ENCODE results near the gene HTR3A. TPM values are rescaled to one million over a fixed set of nuclear protein-coding genes. Genes with fewer than 3 reads are reported as not detected.

Gene HTR3A
- total and polyA plus RNA-seq, 2 experiments from 2014 or later: 5.8 to 8.1 TPM

GRCh38 chr11:113934761-113935160, 40.1 kb upstream of the HTR3A start:
- H3K36me3 ChIP-seq (ENCODE audit: insufficient read depth): no peaks in the 10 kb centered on the region

More at GRCh38 chr11:113934761-113935160, 40.1 kb upstream of the HTR3A start:
- H3K4me3 ChIP-seq: no peak overlapping the region
- H2AFZ ChIP-seq: no peak overlapping the region
- DNase-seq (ENCODE audit: low spot score) (no peak), ATAC-seq (no peak)
- no peaks in the 10 kb centered on the region for H3K27me3 ChIP-seq (ENCODE audit: insufficient read depth)
- no peaks in the 10 kb centered on the region for H3K36me3 Mint-ChIP-seq (ENCODE audit: low read depth)
- H3K4me1 Mint-ChIP-seq: peaks cover 21% of the 10 kb centered on the region
- no peak overlapping the region for H3K4me3 Mint-ChIP-seq
- peaks cover 23% of the 10 kb centered on the region for H3K4me1 ChIP-seq (ENCODE audit: insufficient read depth)
- H3K9me2 ChIP-seq (ENCODE audit: insufficient read depth): peaks cover 6% of the 10 kb centered on the region
- H3K4me2 ChIP-seq: no peak overlapping the region
- no peaks in the 10 kb centered on the region for H4K20me1 ChIP-seq (replicated peaks; ENCODE audit: insufficient read depth)
- H3K27ac ChIP-seq (ENCODE audit: low read depth): no peak overlapping the region
- no peaks in the 10 kb centered on the region for H3F3A ChIP-seq (replicated peaks; ENCODE audit: low read depth)
- H3K27me3 Mint-ChIP-seq (ENCODE audit: insufficient read depth, low read depth, poor library complexity): peaks cover 1% of the 10 kb centered on the region
- H3K79me2 ChIP-seq (replicated peaks; ENCODE audit: insufficient read depth): no peaks in the 10 kb centered on the region
- no peaks in the 10 kb centered on the region for H3K9me3 Mint-ChIP-seq
- H3K27ac Mint-ChIP-seq: no peak overlapping the region
- TF ChIP-seq NANOG (IDR thresholded peaks at IDR 0.05; ENCODE audit: borderline replicate concordance) (no peak), STAT1 (IDR thresholded peaks at IDR 0.05; ENCODE audit: unreplicated experiment) (no peak), ZNF114 (CRISPR knock-in tag; IDR thresholded peaks at IDR 0.05) (no peak), CTCF (conservative IDR thresholded peaks at IDR 0.05; ENCODE audit: low read depth in 2 of 2) (no peak), ZNF331 (CRISPR knock-in tag; IDR thresholded peaks at IDR 0.05; ENCODE audit: low read depth) (no peak), EZH2phosphoT487 (IDR thresholded peaks at IDR 0.05; ENCODE audit: unreplicated experiment) (no peak), JUNB (IDR thresholded peaks at IDR 0.05; ENCODE audit: unreplicated experiment) (no peak), CREB1 (CRISPR knock-in tag; IDR thresholded peaks at IDR 0.05; ENCODE audit: low read depth) (no peak), EZH2 (IDR thresholded peaks at IDR 0.05; ENCODE audit: low read depth, unreplicated experiment) (no peak), ZNF462 (CRISPR knock-in tag; IDR thresholded peaks at IDR 0.05) (no peak), POLR2AphosphoS5 (IDR thresholded peaks at IDR 0.05; ENCODE audit: low read depth) (no peak)
- TF ChIP-seq, protein P1, sequence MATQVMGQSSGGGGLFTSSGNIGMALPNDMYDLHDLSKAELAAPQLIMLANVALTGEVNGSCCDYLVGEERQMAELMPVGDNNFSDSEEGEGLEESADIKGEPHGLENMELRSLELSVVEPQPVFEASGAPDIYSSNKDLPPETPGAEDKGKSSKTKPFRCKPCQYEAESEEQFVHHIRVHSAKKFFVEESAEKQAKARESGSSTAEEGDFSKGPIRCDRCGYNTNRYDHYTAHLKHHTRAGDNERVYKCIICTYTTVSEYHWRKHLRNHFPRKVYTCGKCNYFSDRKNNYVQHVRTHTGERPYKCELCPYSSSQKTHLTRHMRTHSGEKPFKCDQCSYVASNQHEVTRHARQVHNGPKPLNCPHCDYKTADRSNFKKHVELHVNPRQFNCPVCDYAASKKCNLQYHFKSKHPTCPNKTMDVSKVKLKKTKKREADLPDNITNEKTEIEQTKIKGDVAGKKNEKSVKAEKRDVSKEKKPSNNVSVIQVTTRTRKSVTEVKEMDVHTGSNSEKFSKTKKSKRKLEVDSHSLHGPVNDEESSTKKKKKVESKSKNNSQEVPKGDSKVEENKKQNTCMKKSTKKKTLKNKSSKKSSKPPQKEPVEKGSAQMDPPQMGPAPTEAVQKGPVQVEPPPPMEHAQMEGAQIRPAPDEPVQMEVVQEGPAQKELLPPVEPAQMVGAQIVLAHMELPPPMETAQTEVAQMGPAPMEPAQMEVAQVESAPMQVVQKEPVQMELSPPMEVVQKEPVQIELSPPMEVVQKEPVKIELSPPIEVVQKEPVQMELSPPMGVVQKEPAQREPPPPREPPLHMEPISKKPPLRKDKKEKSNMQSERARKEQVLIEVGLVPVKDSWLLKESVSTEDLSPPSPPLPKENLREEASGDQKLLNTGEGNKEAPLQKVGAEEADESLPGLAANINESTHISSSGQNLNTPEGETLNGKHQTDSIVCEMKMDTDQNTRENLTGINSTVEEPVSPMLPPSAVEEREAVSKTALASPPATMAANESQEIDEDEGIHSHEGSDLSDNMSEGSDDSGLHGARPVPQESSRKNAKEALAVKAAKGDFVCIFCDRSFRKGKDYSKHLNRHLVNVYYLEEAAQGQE (IDR thresholded peaks at IDR 0.05; ENCODE audit: unreplicated experiment): no peak
- TF ChIP-seq, protein P2, sequence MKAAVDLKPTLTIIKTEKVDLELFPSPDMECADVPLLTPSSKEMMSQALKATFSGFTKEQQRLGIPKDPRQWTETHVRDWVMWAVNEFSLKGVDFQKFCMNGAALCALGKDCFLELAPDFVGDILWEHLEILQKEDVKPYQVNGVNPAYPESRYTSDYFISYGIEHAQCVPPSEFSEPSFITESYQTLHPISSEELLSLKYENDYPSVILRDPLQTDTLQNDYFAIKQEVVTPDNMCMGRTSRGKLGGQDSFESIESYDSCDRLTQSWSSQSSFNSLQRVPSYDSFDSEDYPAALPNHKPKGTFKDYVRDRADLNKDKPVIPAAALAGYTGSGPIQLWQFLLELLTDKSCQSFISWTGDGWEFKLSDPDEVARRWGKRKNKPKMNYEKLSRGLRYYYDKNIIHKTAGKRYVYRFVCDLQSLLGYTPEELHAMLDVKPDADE (IDR thresholded peaks at IDR 0.05): no peak
